Kidney (tissue), 14 donors: Measurements from ENCODE around the gene CLIC5. TPM values are rescaled to one million over a fixed set of nuclear protein-coding genes. Genes with fewer than 3 reads are reported as not detected.

Experiments used
- DNase-seq, 5 donors: peaks; one replicate each; pipeline ENCODE4 v3.0.0-alpha.2; 2013 to 2020
- FAIRE-seq: peaks from 2 replicates; lab custom pipeline; 2012; peaks lifted over from hg19 to GRCh38; lab: Jason Lieb, UNC
- H3K27ac ChIP-seq, 2 donors: one replicate each; pipeline ENCODE4 v1.7.0; 2013; ENCODE audit warnings: low read depth in 2 of 2, low read length in 2 of 2, inconsistent platforms in 1 of 2
- H3K27me3 ChIP-seq: one replicate; pipeline ENCODE4 v1.7.1; 2013; ENCODE audit warnings: low read length, inconsistent platforms; ENCODE audit not compliant: control insufficient read depth, insufficient read depth
- H3K36me3 ChIP-seq, 3 donors: one replicate each; pipeline versions ENCODE4 v1.7.0 to v1.7.1; 2013; ENCODE audit warnings: low read length in 3 of 3, control low read depth in 1 of 3, inconsistent platforms in 1 of 3; ENCODE audit not compliant: insufficient read depth in 3 of 3, control insufficient read depth in 2 of 3
- H3K4me1 ChIP-seq, 3 donors: one replicate each; pipeline versions ENCODE4 v1.7.0 to v1.7.1; 2013; ENCODE audit warnings: low read length in 3 of 3, inconsistent platforms in 1 of 3, low read depth in 1 of 3; ENCODE audit not compliant: control insufficient read depth in 2 of 3, insufficient read depth in 2 of 3
- H3K4me3 ChIP-seq, 3 donors: one replicate each; pipeline versions ENCODE4 v1.7.0 to v1.8.1; 2013; ENCODE audit warnings: low read length in 3 of 3, control low read depth in 1 of 3, inconsistent platforms in 1 of 3
- H3K9ac ChIP-seq, 3 donors: one replicate each; pipeline versions ENCODE4 v1.7.0 to v1.7.1; 2013; ENCODE audit warnings: low read length in 3 of 3, control low read depth in 1 of 3, inconsistent platforms in 1 of 3
- H3K9me3 ChIP-seq, 3 donors: one replicate each; pipeline versions ENCODE4 v1.7.0 to v1.7.1; 2013; ENCODE audit warnings: low read length in 3 of 3, control low read depth in 1 of 3, inconsistent platforms in 1 of 3; ENCODE audit not compliant: control insufficient read depth in 2 of 3, insufficient read depth in 1 of 3
- intact Hi-C: fragments of 100-400 bp; cut with DNase I; formaldehyde crosslinking; loops from one replicate; pipeline ENCODE4 v1.11.1; 2022
- polyA plus RNA-seq: library from polyadenylated mRNA; stranded (reverse); fragments of 350-450 nt; fragmentation: Illumina TruSeq; extraction: RNeasy Lipid Tissue Mini Kit (QIAGEN cat#74804); gene quantifications from one replicate; pipeline ENCODE4 v1.2.3, GENCODE V29; 2014; ENCODE audit warnings: low read depth, low replicate concordance; ENCODE audit not compliant: insufficient read depth
- total RNA-seq: library from RNA; stranded (reverse); fragmentation: NEBNext Ultra II Directional; extraction: Animal tissue kit (Norgen Biotek cat#: 25700); gene quantifications from one replicate; pipeline ENCODE4 v1.2.1, GENCODE V29; 2021
- TF ChIP-seq, protein P1 (sequence below): IDR thresholded peaks from 3 replicates; pipeline ENCODE4 v1.5.1; 2012; ENCODE audit warnings: mild to moderate bottlenecking, moderate library complexity, borderline replicate concordance; ENCODE audit not compliant: insufficient read depth; ENCODE audit errors: extremely low read depth
- donor health status: control.
- donor health status: control.
- donor health status: control.
- donor health status: control.
- donor health status: control.
- donor health status: DM: yes; HTN: yes; CAD: no.
- donor health status: Normal renal cell carcinoma (clear cell type).

The CLIC5 gene
- total and polyA plus RNA-seq, 2 donors from 2014 or later: 7.4 to 54.3 TPM

DNA sequence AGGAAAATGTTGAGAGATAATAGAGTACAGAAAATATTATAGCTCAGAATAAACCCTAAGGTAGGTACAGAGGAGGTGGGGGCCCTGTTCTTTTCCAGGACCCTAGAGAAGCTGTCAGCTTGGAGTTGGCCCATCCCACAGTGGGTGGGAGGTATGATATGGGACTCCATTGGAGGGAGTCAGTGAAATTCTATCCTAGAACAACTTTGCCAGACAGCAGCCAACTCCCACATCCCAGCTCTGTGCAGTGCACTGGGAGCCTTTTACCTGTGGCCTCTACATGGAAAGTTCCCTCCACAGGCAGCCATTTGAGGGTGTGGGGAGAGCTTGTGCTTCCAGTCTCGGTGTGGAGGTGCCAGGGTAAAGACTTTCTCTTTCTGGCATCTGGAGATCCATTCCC, 36.8 kb upstream of the CLIC5 start:
- no peaks in the 10 kb centered on the region for H3K27me3 ChIP-seq
- intact Hi-C loops: no loop called here
- FAIRE-seq: no peak
- H3K4me3 ChIP-seq: no peak overlapping the region
- H3K27ac ChIP-seq: peak overlapping the region in 1 of 2 donors; percentile 29
- DNase-seq: peak in 3 of 5 donors; percentile 40 to 46 (median 43)
- H3K36me3 ChIP-seq: no peaks in the 10 kb centered on the region
- TF ChIP-seq, protein P1, sequence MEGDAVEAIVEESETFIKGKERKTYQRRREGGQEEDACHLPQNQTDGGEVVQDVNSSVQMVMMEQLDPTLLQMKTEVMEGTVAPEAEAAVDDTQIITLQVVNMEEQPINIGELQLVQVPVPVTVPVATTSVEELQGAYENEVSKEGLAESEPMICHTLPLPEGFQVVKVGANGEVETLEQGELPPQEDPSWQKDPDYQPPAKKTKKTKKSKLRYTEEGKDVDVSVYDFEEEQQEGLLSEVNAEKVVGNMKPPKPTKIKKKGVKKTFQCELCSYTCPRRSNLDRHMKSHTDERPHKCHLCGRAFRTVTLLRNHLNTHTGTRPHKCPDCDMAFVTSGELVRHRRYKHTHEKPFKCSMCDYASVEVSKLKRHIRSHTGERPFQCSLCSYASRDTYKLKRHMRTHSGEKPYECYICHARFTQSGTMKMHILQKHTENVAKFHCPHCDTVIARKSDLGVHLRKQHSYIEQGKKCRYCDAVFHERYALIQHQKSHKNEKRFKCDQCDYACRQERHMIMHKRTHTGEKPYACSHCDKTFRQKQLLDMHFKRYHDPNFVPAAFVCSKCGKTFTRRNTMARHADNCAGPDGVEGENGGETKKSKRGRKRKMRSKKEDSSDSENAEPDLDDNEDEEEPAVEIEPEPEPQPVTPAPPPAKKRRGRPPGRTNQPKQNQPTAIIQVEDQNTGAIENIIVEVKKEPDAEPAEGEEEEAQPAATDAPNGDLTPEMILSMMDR: no peak
- H3K9me3 ChIP-seq: no peaks in the 10 kb centered on the region
- peaks cover 0 to 10% (median 0%) of the 10 kb centered on the region in 3 donors for H3K4me1 ChIP-seq
- no peak overlapping the region for H3K9ac ChIP-seq

DNA sequence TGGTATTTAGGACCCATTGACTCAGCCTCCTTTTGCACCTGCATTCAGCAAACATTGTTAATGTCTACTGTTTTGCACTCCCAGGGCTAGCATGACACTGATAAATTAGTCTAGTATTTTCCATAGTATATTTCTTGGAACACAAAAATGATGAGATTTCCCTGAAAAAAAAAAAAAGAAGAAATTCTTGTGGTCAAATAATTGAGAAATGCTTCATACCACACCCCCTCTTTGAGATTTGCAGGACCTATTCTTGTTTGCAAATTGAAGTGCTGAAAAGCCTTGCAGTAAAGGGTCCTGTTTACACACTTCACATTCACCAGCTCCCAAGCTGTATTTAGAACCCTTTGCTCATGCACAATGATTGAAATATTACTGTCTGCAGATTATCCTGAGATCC, 36.3 kb upstream of the CLIC5 start:
- intact Hi-C loops: no loop called here
- no peak overlapping the region for H3K9ac ChIP-seq

DNA sequence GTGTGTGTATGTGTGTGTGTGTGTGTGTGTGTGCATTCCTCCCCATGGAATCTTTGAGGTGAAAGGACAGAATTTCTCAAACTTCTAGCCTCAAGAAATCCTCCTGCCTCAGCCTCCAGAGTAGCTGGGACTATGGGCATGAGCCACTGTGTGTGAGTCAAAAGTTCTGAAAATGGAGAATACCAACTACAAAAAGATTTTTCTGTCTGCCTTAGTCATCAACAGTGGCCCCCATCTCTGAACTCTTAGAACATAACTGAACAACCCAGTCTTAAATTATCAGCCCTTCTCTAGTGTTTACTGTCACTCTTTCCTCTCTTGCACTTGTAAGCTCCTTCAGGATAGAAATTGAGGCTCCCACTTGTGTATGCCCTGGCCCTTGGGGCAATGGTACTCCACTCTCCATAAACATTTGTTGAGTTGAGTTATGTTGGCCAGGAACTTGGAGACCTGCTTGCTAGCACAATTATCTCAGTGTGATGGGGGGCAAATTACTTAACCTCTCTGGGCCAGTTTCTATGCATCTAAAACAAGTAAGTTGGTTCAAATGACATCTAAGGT, 35.3 kb upstream of the CLIC5 start:
- Histone ChIP-seq H3K4me1 (peaks cover 0 to 10% (median 0%) of the 10 kb centered on the region in 3 donors), H3K4me3 (no peak overlapping the region), H3K27ac (no peak overlapping the region), H3K9me3 (no peaks in the 10 kb centered on the region), H3K36me3 (no peaks in the 10 kb centered on the region), H3K9ac (no peak overlapping the region), H3K27me3 (no peaks in the 10 kb centered on the region)
- no peak for FAIRE-seq
- intact Hi-C loops: no loop called here
- TF ChIP-seq, protein P1: no peak
- no peak for DNase-seq

More for the DNA sequence above, 36.3 kb upstream of the CLIC5 start:
- Histone ChIP-seq H3K9me3 (no peaks in the 10 kb centered on the region), H3K4me3 (no peak overlapping the region), H3K36me3 (no peaks in the 10 kb centered on the region), H3K27ac (no peak overlapping the region), H3K27me3 (no peaks in the 10 kb centered on the region), H3K4me1 (peaks cover 0 to 10% (median 0%) of the 10 kb centered on the region in 3 donors)
- DNase-seq: no peak
- TF ChIP-seq, protein P1: no peak
- no peak for FAIRE-seq
